Vagina (tissue), 2 donors: ENCODE measurements around the gene SPIRE2. TPM values are rescaled to one million over a fixed set of nuclear protein-coding genes. Genes with fewer than 3 reads are reported as not detected.

Source experiments
- DNase-seq, 2 donors: peaks; one replicate each; pipeline ENCODE4 v3.0.0-alpha.2; 2017; ENCODE audit errors: extremely low spot score in 2 of 2
- H3K27ac ChIP-seq: fragments of 200-600 bp; sonication (generic); one replicate; pipeline ENCODE4 v1.5.1; 2019
- H3K27me3 ChIP-seq: fragments of 200-600 bp; sonication (generic); one replicate; pipeline ENCODE4 v1.5.1; 2019
- H3K36me3 ChIP-seq, 2 donors: fragments of 200-600 bp; sonication (generic); one replicate each; pipeline ENCODE4 v1.5.1; 2017 to 2019
- H3K4me1 ChIP-seq: fragments of 200-600 bp; sonication (generic); one replicate; pipeline ENCODE4 v1.5.1; 2019
- H3K4me3 ChIP-seq, 2 donors: fragments of 200-600 bp; sonication (generic); 1 replicate in 1 of 2; 2 replicates in 1 of 2; pipeline ENCODE4 v1.5.1; 2016 to 2019
- H3K9me3 ChIP-seq: fragments of 200-600 bp; sonication (generic); one replicate; pipeline ENCODE4 v1.5.1; 2019
- POLR2A ChIP-seq, 2 donors: fragments of 450-650 bp; IDR thresholded peaks; one replicate each; pipeline ENCODE4 v1.6.1; 2017; ENCODE audit warnings: antibody characterized with exemption in 2 of 2, mild to moderate bottlenecking in 2 of 2, moderate library complexity in 2 of 2
- POLR2AphosphoS5 ChIP-seq, 2 donors: sonication (generic); formaldehyde crosslinking; IDR thresholded peaks; one replicate each; pipeline ENCODE4 v1.9.0; 2017; ENCODE audit warnings: antibody characterized with exemption in 2 of 2, mild to moderate bottlenecking in 2 of 2, low read depth in 1 of 2; ENCODE audit not compliant: insufficient read depth in 1 of 2
- intact Hi-C: fragments of 100-400 bp; cut with DNase I; formaldehyde crosslinking; loops from one replicate; pipeline ENCODE4 v1.15.1; 2023
- total RNA-seq: library from RNA; depleted of rRNA; stranded (reverse); fragments of >200 nt; gene quantifications from one replicate; pipeline ENCODE4 v1.2.3, GENCODE V29; 2016
- TF ChIP-seq, protein P1 (sequence below), 3 experiments: fragments of 450-650 bp in 2 of 3; fragments of 200-600 bp in 1 of 3; sonication (generic) in 1 of 3; IDR thresholded peaks; one replicate each; pipeline ENCODE4 v1.5.1; 2017 to 2019; ENCODE audit warnings: antibody characterized with exemption in 3 of 3, mild to moderate bottlenecking in 2 of 3, moderate library complexity in 2 of 3

Gene SPIRE2
- total RNA-seq, 1 donor from 2014 or later = 2.2 TPM

DNA sequence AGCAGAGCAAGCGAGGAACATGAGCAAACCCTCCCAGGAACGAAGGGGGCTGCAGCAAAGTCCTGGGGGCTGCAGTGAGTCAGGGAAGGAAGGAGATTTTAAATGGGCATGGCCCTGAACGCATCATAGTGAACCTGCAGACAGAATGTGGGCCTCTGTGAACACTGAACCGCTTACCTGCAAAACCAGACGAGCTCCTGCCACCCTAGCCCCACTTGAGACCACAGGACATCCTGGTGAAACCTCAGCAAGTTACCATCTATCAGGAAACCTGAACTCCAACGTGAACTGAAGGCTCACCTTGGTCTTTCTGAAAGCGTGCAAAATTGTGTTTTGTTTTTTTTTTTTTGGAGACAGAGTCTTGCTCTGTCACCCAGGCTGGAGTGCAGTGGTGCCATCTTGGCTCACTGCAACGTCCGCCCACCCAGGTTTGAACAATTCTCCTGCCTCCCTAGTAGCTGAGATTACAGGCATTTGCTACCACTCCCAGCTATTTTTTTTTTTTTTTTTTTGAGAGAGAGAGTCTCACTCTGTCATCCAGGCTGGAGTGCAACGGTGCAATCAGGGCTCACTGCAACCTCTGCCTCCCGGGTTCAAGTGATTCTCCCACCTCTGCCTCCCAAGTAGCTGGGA, 42.6 kb upstream of the SPIRE2 start:
- intact Hi-C loops = no loop called here
- H3K27ac ChIP-seq = no peak overlapping the region
- no peaks in the 10 kb centered on the region for H3K27me3 ChIP-seq

DNA sequence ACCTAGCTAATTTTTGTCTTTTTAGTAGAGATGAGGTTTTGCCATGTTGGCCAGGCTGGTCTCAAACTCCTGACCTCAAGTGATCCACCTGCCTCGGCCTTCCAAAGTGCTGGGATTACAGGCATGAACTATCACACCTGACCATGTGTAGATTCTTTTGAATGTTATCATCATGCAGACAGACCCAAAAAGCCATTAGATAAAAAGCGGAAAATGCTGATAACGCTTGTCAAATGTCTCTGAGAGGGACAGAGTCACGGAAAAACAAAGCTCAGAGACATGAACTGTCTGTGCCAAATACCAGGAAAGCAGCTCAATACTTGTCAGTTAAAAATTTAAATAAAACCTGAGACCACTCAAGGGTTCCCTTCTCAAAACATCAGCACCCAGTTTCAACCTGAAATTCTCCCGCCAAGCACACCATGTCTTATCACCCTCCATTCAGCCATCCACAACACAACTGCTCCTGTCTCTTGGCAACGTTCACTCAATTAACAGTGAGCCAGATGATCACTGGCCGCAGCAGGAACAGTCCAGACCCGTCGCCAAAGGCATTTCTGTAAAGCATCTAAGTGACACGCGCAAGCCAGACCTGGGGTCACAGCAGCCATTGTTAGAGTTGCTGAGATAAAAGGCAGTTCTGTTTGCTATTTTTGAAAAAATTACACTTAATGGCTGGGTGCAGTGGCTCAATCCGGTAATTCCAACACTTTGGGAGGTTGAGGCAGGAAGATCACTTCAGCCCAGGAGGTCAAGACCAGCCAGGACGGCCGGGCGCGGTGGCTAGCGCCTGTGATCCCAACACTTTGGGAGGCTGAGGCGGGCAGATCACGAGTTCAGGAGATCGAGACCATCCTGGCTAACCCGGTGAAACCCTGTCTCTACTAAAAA, 41.6 kb upstream of the SPIRE2 start:
- Histone ChIP-seq H3K27me3 (no peaks in the 10 kb centered on the region), H3K4me3 (no peak overlapping the region), H3K36me3 (no peaks in the 10 kb centered on the region), H3K4me1 (no peaks in the 10 kb centered on the region), H3K27ac (no peak overlapping the region), H3K9me3 (no peaks in the 10 kb centered on the region)
- intact Hi-C loops = no loop called here
- TF ChIP-seq POLR2AphosphoS5 (IDR thresholded peaks at IDR 0.05; ENCODE audit: insufficient read depth in 1 of 2, low read depth in 1 of 2) (no peak), POLR2A (IDR thresholded peaks at IDR 0.05) (no peak)
- TF ChIP-seq, protein P1, sequence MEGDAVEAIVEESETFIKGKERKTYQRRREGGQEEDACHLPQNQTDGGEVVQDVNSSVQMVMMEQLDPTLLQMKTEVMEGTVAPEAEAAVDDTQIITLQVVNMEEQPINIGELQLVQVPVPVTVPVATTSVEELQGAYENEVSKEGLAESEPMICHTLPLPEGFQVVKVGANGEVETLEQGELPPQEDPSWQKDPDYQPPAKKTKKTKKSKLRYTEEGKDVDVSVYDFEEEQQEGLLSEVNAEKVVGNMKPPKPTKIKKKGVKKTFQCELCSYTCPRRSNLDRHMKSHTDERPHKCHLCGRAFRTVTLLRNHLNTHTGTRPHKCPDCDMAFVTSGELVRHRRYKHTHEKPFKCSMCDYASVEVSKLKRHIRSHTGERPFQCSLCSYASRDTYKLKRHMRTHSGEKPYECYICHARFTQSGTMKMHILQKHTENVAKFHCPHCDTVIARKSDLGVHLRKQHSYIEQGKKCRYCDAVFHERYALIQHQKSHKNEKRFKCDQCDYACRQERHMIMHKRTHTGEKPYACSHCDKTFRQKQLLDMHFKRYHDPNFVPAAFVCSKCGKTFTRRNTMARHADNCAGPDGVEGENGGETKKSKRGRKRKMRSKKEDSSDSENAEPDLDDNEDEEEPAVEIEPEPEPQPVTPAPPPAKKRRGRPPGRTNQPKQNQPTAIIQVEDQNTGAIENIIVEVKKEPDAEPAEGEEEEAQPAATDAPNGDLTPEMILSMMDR (IDR thresholded peaks at IDR 0.05) = no peak
- DNase-seq = no peak

More for the DNA sequence above, 42.6 kb upstream of the SPIRE2 start:
- no peak for TF ChIP-seq POLR2AphosphoS5 (IDR thresholded peaks at IDR 0.05; ENCODE audit: insufficient read depth in 1 of 2, low read depth in 1 of 2)
- no peak for TF ChIP-seq POLR2A (IDR thresholded peaks at IDR 0.05)
- TF ChIP-seq, protein P1 (IDR thresholded peaks at IDR 0.05) = no peak
- Histone ChIP-seq H3K4me3 (no peak overlapping the region), H3K4me1 (no peaks in the 10 kb centered on the region), H3K9me3 (no peaks in the 10 kb centered on the region), H3K36me3 (no peaks in the 10 kb centered on the region)
- no peak for DNase-seq

DNA sequence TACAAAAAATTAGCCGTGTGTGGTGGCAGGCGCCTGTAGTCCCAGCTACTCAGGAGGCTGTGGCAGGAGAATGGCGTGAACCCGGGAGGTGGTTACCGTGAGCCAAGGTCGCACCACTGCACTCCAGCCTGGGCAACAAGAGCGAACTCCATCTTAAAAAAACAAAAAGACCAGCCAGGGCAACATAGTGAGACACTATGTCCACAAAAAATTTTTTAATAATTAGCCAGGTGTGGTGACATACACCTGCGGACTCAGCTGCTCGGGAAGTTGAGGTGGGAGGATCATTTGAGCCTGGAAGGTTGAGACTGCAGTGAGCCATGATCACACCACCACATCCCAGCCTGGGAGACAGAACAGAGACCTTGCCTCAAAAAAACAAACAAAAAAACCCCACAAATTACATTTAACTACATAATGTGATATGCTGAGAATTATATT, 40.9 kb upstream of the SPIRE2 start:
- Histone ChIP-seq H3K36me3 (no peaks in the 10 kb centered on the region), H3K27me3 (no peaks in the 10 kb centered on the region), H3K9me3 (no peaks in the 10 kb centered on the region), H3K4me3 (no peak overlapping the region), H3K27ac (no peak overlapping the region), H3K4me1 (no peaks in the 10 kb centered on the region)
- no peak for DNase-seq
- no peak for TF ChIP-seq POLR2A (IDR thresholded peaks at IDR 0.05)
- TF ChIP-seq, protein P1 (IDR thresholded peaks at IDR 0.05) = no peak
- no peak for TF ChIP-seq POLR2AphosphoS5 (IDR thresholded peaks at IDR 0.05; ENCODE audit: insufficient read depth in 1 of 2, low read depth in 1 of 2)
- intact Hi-C loops = no loop called here

DNA sequence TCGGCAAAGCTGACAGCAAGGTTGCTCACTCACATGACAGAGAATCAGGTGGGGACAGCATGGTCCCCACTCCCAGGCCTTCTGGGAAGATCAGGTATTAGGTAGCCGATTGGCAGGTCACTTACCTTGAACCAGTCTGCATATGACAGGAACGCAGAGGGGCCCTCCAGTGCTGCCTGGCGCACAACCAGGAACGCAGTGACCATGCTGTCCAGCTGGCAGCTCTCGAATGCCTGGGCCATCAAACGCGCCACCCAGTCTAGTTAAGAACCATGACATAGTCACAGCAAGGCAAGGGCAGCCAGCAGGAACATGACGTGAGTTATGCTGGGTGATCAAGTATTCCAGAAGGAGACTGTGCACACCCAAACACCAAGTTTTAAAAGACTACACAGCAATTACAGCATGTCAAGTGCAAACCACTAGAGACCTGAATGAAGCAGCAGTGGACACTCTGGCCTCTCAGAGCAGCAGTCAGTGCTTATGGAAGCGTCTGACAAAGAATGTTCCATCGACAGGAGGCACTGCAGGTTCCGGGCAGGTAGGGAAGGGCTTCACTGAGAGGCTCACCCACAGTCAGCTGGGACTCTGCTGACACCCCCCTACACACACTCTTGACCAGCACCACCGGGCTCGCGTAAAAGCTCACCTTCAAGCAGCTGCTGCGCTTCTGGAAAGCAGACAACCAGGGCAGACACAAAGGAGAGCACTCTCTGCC, 36.8 kb upstream of the SPIRE2 start:
- intact Hi-C loops = no loop called here
- Histone ChIP-seq H3K36me3 (no peaks in the 10 kb centered on the region), H3K4me1 (no peaks in the 10 kb centered on the region), H3K27me3 (no peaks in the 10 kb centered on the region), H3K9me3 (no peaks in the 10 kb centered on the region), H3K4me3 (no peak overlapping the region), H3K27ac (no peak overlapping the region)
- no peak for DNase-seq
- TF ChIP-seq, protein P1 (IDR thresholded peaks at IDR 0.05) = no peak
- no peak for TF ChIP-seq POLR2AphosphoS5 (IDR thresholded peaks at IDR 0.05; ENCODE audit: insufficient read depth in 1 of 2, low read depth in 1 of 2)
- TF ChIP-seq POLR2A (IDR thresholded peaks at IDR 0.05) = no peak
